CD14-positive monocyte (primary cell): ENCODE results near the gene TCEAL4. TPM values are rescaled to one million over a fixed set of nuclear protein-coding genes. Genes with fewer than 3 reads are reported as not detected.

Experiments
- DNase-seq, 3 donors: peaks; one replicate each; pipeline ENCODE4 v3.0.0-alpha.2; 2011 to 2022
- H2AFZ ChIP-seq: 2 replicates; pipeline ENCODE4 v1.6.0; 2012; ENCODE audit warnings: mild to moderate bottlenecking, low read depth, low read length, inconsistent platforms; ENCODE audit not compliant: insufficient read depth, poor library complexity, severe bottlenecking
- H3K27ac ChIP-seq, 2 donors: 1 replicate in 1 of 2; 2 replicates in 1 of 2; pipeline ENCODE4 v1.5.1; 2012 to 2013; ENCODE audit warnings: low read length in 2 of 2, control low read depth in 1 of 2, inconsistent platforms in 1 of 2, low read depth in 1 of 2, mild to moderate bottlenecking in 1 of 2
- H3K27me3 ChIP-seq, 2 donors: one replicate each; pipeline versions ENCODE4 v1.6.0 to v1.6.1; 2011 to 2013; ENCODE audit warnings: low read length in 2 of 2; ENCODE audit not compliant: control insufficient read depth in 2 of 2, insufficient read depth in 2 of 2
- H3K36me3 ChIP-seq, 2 donors: replicated peaks in 1 of 2; 1 replicate in 1 of 2; 2 replicates in 1 of 2; pipeline versions ENCODE4 v1.5.1 to v1.6.1; 2012 to 2013; ENCODE audit warnings: low read length in 2 of 2, control low read depth in 1 of 2, inconsistent platforms in 1 of 2, mild to moderate bottlenecking in 1 of 2; ENCODE audit not compliant: insufficient read depth in 2 of 2, control insufficient read depth in 1 of 2
- H3K4me1 ChIP-seq, 2 donors: 1 replicate in 1 of 2; 2 replicates in 1 of 2; pipeline versions ENCODE4 v1.5.1 to v1.6.1; 2012 to 2013; ENCODE audit warnings: low read length in 2 of 2, control low read depth in 1 of 2, inconsistent platforms in 1 of 2, mild to moderate bottlenecking in 1 of 2, moderate library complexity in 1 of 2; ENCODE audit not compliant: insufficient read depth in 2 of 2, control insufficient read depth in 1 of 2
- H3K4me2 ChIP-seq: replicated peaks from 2 replicates; pipeline ENCODE3; 2012; ENCODE audit warnings: low read length, moderate library complexity, mild to moderate bottlenecking; ENCODE audit not compliant: poor library complexity, severe bottlenecking; ENCODE audit errors: extremely low read depth
- H3K4me3 ChIP-seq, 3 experiments: fragments of 200-600 bp in 1 of 3; sonication (generic) in 1 of 3; replicated peaks in 1 of 3; 1 replicate in 2 of 3; 2 replicates in 1 of 3; pipeline ENCODE4 v1.5.1; 2011 to 2013; ENCODE audit warnings: low read length in 3 of 3, mild to moderate bottlenecking in 3 of 3, control low read depth in 2 of 3, low read depth in 2 of 3, inconsistent platforms in 1 of 3, moderate library complexity in 1 of 3
- H3K79me2 ChIP-seq: 2 replicates; pipeline ENCODE4 v1.6.0; 2012; ENCODE audit warnings: mild to moderate bottlenecking, control low read depth, inconsistent platforms, low read length, moderate library complexity; ENCODE audit not compliant: insufficient read depth
- H3K9ac ChIP-seq: 2 replicates; pipeline ENCODE4 v1.6.0; 2017; ENCODE audit warnings: low read length, mild to moderate bottlenecking; ENCODE audit not compliant: insufficient read depth, poor library complexity, severe bottlenecking
- H3K9me3 ChIP-seq, 2 donors: replicated peaks in 1 of 2; 1 replicate in 1 of 2; 2 replicates in 1 of 2; pipeline versions ENCODE4 v1.5.1 to v1.6.1; 2012 to 2013; ENCODE audit warnings: low read length in 2 of 2, control low read depth in 1 of 2; ENCODE audit not compliant: control insufficient read depth in 1 of 2, insufficient read depth in 1 of 2
- H4K20me1 ChIP-seq: 2 replicates; pipeline ENCODE4 v1.6.0; 2012; ENCODE audit warnings: mild to moderate bottlenecking, low read length, control low read depth, moderate library complexity; ENCODE audit not compliant: insufficient read depth
- H3K27ac Mint-ChIP-seq, 7 donors: one replicate each; pipeline ENCODE4 v1.8.0; 2020; ENCODE audit warnings: mild to moderate bottlenecking in 7 of 7, mixed read lengths in 7 of 7, moderate library complexity in 6 of 7, inconsistent platforms in 2 of 7
- H3K27me3 Mint-ChIP-seq, 3 donors: one replicate each; pipeline ENCODE4 v1.8.0; 2021 to 2022; ENCODE audit warnings: low read depth in 3 of 3, mild to moderate bottlenecking in 3 of 3, mixed read lengths in 3 of 3, moderate library complexity in 3 of 3, inconsistent platforms in 1 of 3
- H3K36me3 Mint-ChIP-seq, 2 donors: one replicate each; pipeline ENCODE4 v1.8.0; 2020; ENCODE audit warnings: mixed read lengths in 2 of 2, inconsistent platforms in 1 of 2, mild to moderate bottlenecking in 1 of 2
- H3K4me1 Mint-ChIP-seq: one replicate; pipeline ENCODE4 v1.8.0; 2020; ENCODE audit warnings: mild to moderate bottlenecking, mixed read lengths
- H3K4me3 Mint-ChIP-seq, 2 donors: one replicate each; pipeline ENCODE4 v1.8.0; 2020; ENCODE audit warnings: mild to moderate bottlenecking in 2 of 2, mixed read lengths in 2 of 2, moderate library complexity in 1 of 2
- H3K9me3 Mint-ChIP-seq, 7 donors: one replicate each; pipeline ENCODE4 v1.8.0; 2020 to 2022; ENCODE audit warnings: mixed read lengths in 7 of 7, mild to moderate bottlenecking in 6 of 7, moderate library complexity in 6 of 7, inconsistent platforms in 2 of 7
- WGBS: methylation state at CpG from one replicate; pipeline ENCODE4 v1.1.5; 2013; ENCODE audit warnings: missing lambda C conversion rate; ENCODE audit not compliant: insufficient coverage; 5-methylcytosine and 5-hydroxymethylcytosine counted together
- intact Hi-C, 2 donors: fragments of 100-400 bp; cut with micrococcal nuclease; formaldehyde crosslinking; loops; one replicate each; pipeline versions ENCODE4 v1.15.0 to v1.15.1; 2023
- polyA plus RNA-seq, 3 donors: library from polyadenylated mRNA; depleted of rRNA in 1 of 3; unstranded in 2 of 3; stranded (reverse) in 1 of 3; fragments of 300-500 nt in 2 of 3; fragments of >200 nt in 1 of 3; fragmentation: Illumina TruSeq in 2 of 3; gene quantifications; 1 replicate in 2 of 3; 2 replicates in 1 of 3; pipeline ENCODE4 v1.2.3, GENCODE V29; 2012 to 2021
- TF ChIP-seq, protein P1 (sequence below): fragments of 200-600 bp; IDR thresholded peaks from one replicate; pipeline ENCODE4 v1.8.0; 2022; ENCODE audit warnings: antibody characterized with exemption, mild to moderate bottlenecking

The TCEAL4 gene
- polyA plus RNA-seq, 3 donors, result 3.0 to 10.7 (median 8.5) TPM

GRCh38 chrX:103571726-103572125, 13.6 kb upstream of the TCEAL4 start:
- no peak overlapping the region for H3K27ac ChIP-seq
- Mint-ChIP-seq H3K27ac (no peak overlapping the region), H3K4me3 (no peak overlapping the region), H3K9me3 (no peaks in the 10 kb centered on the region), H3K4me1 (no peaks in the 10 kb centered on the region), H3K36me3 (no peaks in the 10 kb centered on the region), H3K27me3 (peaks cover 0 to 5% (median 2%) of the 10 kb centered on the region in 3 donors)
- no peak overlapping the region for H3K4me2 ChIP-seq
- H3K4me1 ChIP-seq, result no peaks in the 10 kb centered on the region
- no peaks in the 10 kb centered on the region for H3K36me3 ChIP-seq
- TF ChIP-seq, protein P1, sequence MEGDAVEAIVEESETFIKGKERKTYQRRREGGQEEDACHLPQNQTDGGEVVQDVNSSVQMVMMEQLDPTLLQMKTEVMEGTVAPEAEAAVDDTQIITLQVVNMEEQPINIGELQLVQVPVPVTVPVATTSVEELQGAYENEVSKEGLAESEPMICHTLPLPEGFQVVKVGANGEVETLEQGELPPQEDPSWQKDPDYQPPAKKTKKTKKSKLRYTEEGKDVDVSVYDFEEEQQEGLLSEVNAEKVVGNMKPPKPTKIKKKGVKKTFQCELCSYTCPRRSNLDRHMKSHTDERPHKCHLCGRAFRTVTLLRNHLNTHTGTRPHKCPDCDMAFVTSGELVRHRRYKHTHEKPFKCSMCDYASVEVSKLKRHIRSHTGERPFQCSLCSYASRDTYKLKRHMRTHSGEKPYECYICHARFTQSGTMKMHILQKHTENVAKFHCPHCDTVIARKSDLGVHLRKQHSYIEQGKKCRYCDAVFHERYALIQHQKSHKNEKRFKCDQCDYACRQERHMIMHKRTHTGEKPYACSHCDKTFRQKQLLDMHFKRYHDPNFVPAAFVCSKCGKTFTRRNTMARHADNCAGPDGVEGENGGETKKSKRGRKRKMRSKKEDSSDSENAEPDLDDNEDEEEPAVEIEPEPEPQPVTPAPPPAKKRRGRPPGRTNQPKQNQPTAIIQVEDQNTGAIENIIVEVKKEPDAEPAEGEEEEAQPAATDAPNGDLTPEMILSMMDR, result no peak
- H3K27me3 ChIP-seq, result no peaks in the 10 kb centered on the region
- intact Hi-C loops, result no loop called here
- no CpG with 5 or more reads among the region's 4 CpGs for WGBS
- H2AFZ ChIP-seq, result no peak overlapping the region
- no peaks in the 10 kb centered on the region for H3K9me3 ChIP-seq
- no peak overlapping the region for H3K9ac ChIP-seq
- H4K20me1 ChIP-seq, result no peaks in the 10 kb centered on the region
- no peak for DNase-seq
- no peak overlapping the region for H3K4me3 ChIP-seq
- H3K79me2 ChIP-seq, result no peaks in the 10 kb centered on the region

DNA sequence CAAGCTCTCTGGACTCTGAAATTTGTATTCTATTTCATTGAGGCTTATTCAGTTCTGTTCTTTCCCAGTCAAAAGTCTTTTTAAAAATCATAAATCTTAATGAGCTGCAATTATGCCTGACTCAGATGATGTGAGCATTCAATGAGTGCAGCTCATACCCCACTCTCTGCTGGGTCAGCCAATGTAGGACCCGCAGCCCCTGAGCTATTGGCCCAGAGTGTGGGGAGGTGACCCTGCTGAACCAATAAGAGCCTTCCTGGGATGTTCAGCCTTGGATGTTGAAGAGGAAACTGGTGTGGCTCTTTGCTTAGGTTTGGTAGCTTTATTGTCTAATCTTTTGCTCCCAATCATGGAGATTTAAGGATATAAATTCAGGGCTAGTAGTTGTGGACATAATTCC, 12.1 kb upstream of the TCEAL4 start:
- no peaks in the 10 kb centered on the region for H4K20me1 ChIP-seq
- TF ChIP-seq, protein P1, result no peak

More for the DNA sequence above, 12.1 kb upstream of the TCEAL4 start:
- no peak overlapping the region for H3K27ac ChIP-seq
- Mint-ChIP-seq H3K4me3 (no peak overlapping the region), H3K27me3 (peaks cover 0 to 5% (median 2%) of the 10 kb centered on the region in 3 donors), H3K27ac (no peak overlapping the region), H3K4me1 (no peaks in the 10 kb centered on the region), H3K9me3 (no peaks in the 10 kb centered on the region), H3K36me3 (no peaks in the 10 kb centered on the region)
- intact Hi-C loops, result no loop called here
- WGBS, result no CpG with 5 or more reads among the region's 1 CpG
- no peaks in the 10 kb centered on the region for H3K79me2 ChIP-seq
- H3K4me2 ChIP-seq, result no peak overlapping the region
- H3K4me1 ChIP-seq, result no peaks in the 10 kb centered on the region
- no peak overlapping the region for H3K9ac ChIP-seq
- H3K9me3 ChIP-seq, result no peaks in the 10 kb centered on the region
- no peak overlapping the region for H2AFZ ChIP-seq
- DNase-seq, result no peak
- no peak overlapping the region for H3K4me3 ChIP-seq
- H3K36me3 ChIP-seq, result no peaks in the 10 kb centered on the region
- H3K27me3 ChIP-seq, result no peaks in the 10 kb centered on the region
